Measurements from ENCODE around the gene PNLIPRP3.

PNLIPRP3 gene

GRCh38 chr10:116489460-116489859 lies 61.8 kb downstream of the PNLIPRP3 start:
- Histone ChIP-seq H3K4me3 (ENCODE audit: low read depth, low read length) (no peak overlapping the region), H3K36me3 (no peaks in the 10 kb centered on the region), H3K27me3 (ENCODE audit: insufficient read depth, low read depth, severe bottlenecking) (no peaks in the 10 kb centered on the region), H3K9me3 (ENCODE audit: severe bottlenecking) (no peaks in the 10 kb centered on the region), H3K27ac (no peak overlapping the region)
- DNase-seq: no peak
- TF ChIP-seq, protein P1, sequence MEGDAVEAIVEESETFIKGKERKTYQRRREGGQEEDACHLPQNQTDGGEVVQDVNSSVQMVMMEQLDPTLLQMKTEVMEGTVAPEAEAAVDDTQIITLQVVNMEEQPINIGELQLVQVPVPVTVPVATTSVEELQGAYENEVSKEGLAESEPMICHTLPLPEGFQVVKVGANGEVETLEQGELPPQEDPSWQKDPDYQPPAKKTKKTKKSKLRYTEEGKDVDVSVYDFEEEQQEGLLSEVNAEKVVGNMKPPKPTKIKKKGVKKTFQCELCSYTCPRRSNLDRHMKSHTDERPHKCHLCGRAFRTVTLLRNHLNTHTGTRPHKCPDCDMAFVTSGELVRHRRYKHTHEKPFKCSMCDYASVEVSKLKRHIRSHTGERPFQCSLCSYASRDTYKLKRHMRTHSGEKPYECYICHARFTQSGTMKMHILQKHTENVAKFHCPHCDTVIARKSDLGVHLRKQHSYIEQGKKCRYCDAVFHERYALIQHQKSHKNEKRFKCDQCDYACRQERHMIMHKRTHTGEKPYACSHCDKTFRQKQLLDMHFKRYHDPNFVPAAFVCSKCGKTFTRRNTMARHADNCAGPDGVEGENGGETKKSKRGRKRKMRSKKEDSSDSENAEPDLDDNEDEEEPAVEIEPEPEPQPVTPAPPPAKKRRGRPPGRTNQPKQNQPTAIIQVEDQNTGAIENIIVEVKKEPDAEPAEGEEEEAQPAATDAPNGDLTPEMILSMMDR (IDR thresholded peaks at IDR 0.05; ENCODE audit: low read depth, low read length): no peak

- TF ChIP-seq, protein P1 (IDR thresholded peaks at IDR 0.05; ENCODE audit: low read depth, low read length): peak; percentile 37
- no peak overlapping the region for H3K4me3 ChIP-seq (ENCODE audit: low read depth, low read length)
- H3K27me3 ChIP-seq (ENCODE audit: insufficient read depth, low read depth, severe bottlenecking): no peaks in the 10 kb centered on the region
- H3K9me3 ChIP-seq (ENCODE audit: severe bottlenecking): no peaks in the 10 kb centered on the region
- no peak overlapping the region for H3K27ac ChIP-seq
- no peaks in the 10 kb centered on the region for H3K36me3 ChIP-seq
- no peak for DNase-seq
Observed at GRCh38 chr10:116490028-116490662, 62.5 kb downstream of the PNLIPRP3 start.

DNA sequence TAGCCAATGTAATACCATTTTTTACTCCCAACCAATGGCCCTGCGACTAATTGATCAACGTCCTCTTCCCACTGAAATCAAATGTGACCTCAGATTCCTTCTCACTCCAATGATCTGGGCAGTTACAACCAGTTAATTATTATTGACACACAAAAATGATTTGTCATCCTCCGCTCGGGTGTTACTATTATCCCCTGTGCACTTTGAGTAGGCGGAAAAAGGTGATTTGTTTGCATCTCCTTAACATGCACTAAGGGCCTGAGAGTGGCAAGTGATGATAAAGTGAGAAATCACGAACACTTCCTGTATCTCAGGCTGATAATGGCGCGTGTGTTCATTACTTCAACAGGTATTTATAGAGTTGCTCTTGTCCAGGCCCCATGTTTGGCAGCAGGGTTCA lies 77.1 kb downstream of the PNLIPRP3 start:
- H3K27me3 ChIP-seq (ENCODE audit: insufficient read depth, low read depth, severe bottlenecking): no peaks in the 10 kb centered on the region
- no peaks in the 10 kb centered on the region for H3K36me3 ChIP-seq
- TF ChIP-seq, protein P1 (IDR thresholded peaks at IDR 0.05; ENCODE audit: low read depth, low read length): no peak
- no peaks in the 10 kb centered on the region for H3K9me3 ChIP-seq (ENCODE audit: severe bottlenecking)
- no peak overlapping the region for H3K27ac ChIP-seq
- DNase-seq: no peak
- H3K4me3 ChIP-seq (ENCODE audit: low read depth, low read length): no peak overlapping the region

DNA sequence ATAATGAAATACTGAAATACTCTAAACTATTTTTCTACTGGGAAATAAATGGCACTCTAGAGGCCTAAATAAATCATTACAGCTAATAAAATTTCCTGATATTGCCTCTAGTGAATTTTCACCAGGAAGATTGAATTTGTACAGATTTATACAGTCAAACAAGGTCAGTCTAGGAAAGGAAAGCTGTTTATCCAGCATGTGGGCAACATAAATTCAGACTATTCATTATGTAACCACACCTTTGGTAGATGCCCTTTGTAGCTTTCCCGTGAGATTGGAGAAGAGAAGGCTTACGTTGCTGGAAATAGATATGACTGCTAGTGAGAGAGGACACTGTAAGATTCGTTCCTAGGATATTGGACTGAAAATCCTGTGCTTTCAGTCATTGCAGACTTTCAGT lies 82.9 kb downstream of the PNLIPRP3 start:
- H3K27ac ChIP-seq: no peak overlapping the region
- no peak for DNase-seq
- TF ChIP-seq, protein P1 (IDR thresholded peaks at IDR 0.05; ENCODE audit: low read depth, low read length): no peak

DNA sequence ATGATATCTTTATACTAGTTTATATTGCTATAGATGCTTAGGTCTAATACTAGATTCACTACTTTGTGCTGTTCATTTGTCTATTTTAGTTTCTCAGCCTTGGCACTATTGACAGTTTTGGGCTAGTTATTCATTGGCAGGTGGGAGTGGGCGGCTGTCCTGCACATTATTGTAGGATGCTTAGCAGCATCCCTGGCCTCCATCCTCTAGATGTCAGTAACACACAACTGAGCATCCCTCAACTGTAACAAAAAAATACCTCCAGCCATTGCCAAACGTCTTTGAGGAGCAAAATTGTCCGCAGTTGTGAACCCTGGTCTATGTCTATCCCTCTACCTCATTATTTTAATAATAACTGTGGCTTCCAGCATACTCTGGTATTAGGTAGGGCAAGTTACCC lies 83.7 kb downstream of the PNLIPRP3 start:
- Histone ChIP-seq H3K27me3 (ENCODE audit: insufficient read depth, low read depth, severe bottlenecking) (no peaks in the 10 kb centered on the region), H3K27ac (no peak overlapping the region), H3K9me3 (ENCODE audit: severe bottlenecking) (no peaks in the 10 kb centered on the region), H3K36me3 (no peaks in the 10 kb centered on the region), H3K4me3 (ENCODE audit: low read depth, low read length) (no peak overlapping the region)
- TF ChIP-seq, protein P1 (IDR thresholded peaks at IDR 0.05; ENCODE audit: low read depth, low read length): peak; percentile 52
- no peak for DNase-seq

More for the DNA sequence above, 82.9 kb downstream of the PNLIPRP3 start:
- Histone ChIP-seq H3K27me3 (ENCODE audit: insufficient read depth, low read depth, severe bottlenecking) (no peaks in the 10 kb centered on the region), H3K4me3 (ENCODE audit: low read depth, low read length) (no peak overlapping the region), H3K9me3 (ENCODE audit: severe bottlenecking) (no peaks in the 10 kb centered on the region), H3K36me3 (no peaks in the 10 kb centered on the region)

Measured in WERI-Rb-1 (cell line).